ENCODE data around the gene FGF12.

GRCh38 chr3:192253138-192253887 is 474.0 kb downstream of the FGF12 start:
- no peak for TF ChIP-seq CTCF (IDR thresholded peaks at IDR 0.05)
- no peak for TF ChIP-seq EP300 (IDR thresholded peaks at IDR 0.05)

Measured in tibial nerve (tissue), 4 donors.